Measurements from ENCODE around the gene PFAS.
"Not testable (repeated sequence)": the region's sequence is repeated elsewhere in the genome, so short reads cannot be mapped to it uniquely, and the experiment has no call there.

The PFAS gene

GRCh38 chr17:8248751-8249607, at the start of gene PFAS:
PFAS (plus strand) TSS chr17:8249289; CDS start chr17:8253938, 4,649 bp downstream.
- peak; percentile 95 to 96 for DNase-seq (ENCODE audit: low read depth in 1 of 2, low spot score in 1 of 2)

DNA sequence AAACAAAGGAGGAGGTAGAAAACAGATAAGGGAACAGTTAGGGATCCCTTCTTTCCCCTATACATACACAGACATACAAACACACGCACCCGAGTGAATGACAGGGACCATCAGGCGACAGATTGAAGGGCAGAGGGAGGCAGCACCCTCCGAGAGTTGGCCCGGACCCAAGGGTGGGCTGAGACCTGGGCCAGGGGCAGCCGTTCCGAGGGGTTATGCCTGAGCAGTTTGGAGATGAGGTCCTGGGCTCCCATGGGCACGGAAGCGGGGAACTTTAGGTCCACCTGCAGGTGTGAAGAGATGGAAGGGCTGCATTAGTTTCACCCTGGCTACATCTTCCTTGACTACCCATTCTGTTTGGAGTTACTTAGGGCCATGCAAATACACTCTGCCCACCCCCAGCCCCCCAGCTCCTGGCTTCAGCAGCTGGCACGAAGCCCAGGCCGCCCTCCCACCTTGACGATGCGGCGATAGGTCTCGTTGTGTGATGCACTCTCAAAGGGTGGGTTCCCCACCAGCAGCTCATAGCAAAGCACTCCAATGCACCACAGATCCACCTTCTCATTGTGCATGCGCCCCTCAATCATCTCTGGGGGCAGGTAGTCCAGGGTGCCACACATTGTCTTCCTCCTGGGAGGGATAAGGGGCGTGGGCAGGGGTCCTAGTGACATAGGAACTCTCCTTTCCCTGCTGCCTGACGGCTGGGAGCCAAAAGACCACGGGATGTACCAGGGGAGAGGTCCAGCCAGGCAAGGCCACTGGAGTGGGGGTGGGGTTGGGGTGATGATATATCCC, 44.1 kb upstream of the PFAS start:
- no peak for DNase-seq (ENCODE audit: low read depth in 1 of 2, low spot score in 1 of 2)

- no peak for DNase-seq (ENCODE audit: low read depth in 1 of 2, low spot score in 1 of 2)
Observed at GRCh38 chr17:8206536-8206935, 42.6 kb upstream of the PFAS start.

GRCh38 chr17:8209907-8210760, 39.0 kb upstream of the PFAS start, which contains the start of gene AURKB:
AURKB (minus strand) TSS chr17:8210575; CDS start chr17:8210224, 351 bp downstream.
- DNase-seq (ENCODE audit: low read depth in 1 of 2, low spot score in 1 of 2) = peak; percentile 70 to 89

GRCh38 chr17:8210761-8211458, 38.2 kb upstream of the PFAS start:
- no peak for DNase-seq (ENCODE audit: low read depth in 1 of 2, low spot score in 1 of 2)

DNA sequence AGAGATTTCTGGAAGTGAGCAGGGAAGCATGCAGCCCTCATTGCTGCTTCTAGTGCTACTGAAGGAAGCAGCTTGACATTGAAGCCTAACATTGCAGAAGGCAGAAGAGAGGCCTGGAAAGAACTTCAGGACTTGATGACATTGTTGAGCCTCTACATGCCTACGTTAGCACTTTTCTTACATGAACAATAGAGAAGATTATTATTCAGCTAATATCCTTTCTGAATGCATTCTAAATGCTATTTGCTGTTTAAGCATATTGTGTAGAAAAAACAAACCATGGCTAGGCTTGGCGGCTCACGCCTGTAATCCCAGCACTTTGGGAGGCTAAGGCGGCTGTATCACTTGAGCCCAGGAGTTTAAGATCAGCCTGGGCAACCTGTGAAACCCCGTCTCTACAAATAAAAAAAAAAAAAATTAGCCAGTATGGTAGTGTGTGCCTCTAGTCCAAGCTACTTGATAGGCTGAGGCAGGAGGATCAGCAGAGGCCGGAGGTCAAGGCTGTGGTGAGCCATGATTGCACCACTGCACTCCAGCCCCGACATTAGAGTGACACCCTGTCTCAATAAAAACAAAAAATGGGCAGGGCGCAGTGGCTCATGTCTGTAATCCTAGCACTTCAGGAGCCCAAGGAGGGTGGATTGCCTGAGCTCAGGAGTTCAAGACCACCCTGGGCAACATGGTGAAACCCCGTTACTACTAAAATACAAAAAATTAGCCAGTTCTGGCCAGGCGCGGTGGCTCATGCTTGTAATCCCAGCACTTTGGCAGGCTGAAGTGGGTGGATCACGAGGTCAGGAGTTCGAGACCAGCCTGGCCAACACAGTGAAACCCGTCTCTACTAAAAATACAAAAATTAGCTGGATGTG, 36.5 kb upstream of the PFAS start:
- DNase-seq (ENCODE audit: low read depth in 1 of 2, low spot score in 1 of 2) = no peak

DNA sequence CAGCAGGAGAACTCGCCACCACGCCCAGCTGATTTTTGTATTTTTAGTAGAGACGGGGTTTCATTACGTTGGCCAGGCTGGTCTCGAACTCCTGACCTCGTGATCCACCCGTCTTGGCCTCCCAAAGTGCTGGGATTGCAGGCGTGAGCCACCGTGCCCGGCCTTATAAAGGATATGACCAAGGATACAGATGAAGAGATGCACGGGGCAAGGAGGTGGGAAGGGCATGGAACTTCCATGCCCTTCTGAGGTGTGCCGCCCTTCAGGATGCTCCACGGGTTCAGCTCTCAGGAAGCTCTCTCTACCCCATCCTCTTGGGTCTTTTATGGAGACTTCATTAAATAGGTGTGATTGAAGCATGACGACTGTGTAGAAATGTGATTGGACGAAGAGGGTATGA, 35.1 kb upstream of the PFAS start:
- DNase-seq (ENCODE audit: low read depth in 1 of 2, low spot score in 1 of 2) = not testable (repeated sequence)

DNA sequence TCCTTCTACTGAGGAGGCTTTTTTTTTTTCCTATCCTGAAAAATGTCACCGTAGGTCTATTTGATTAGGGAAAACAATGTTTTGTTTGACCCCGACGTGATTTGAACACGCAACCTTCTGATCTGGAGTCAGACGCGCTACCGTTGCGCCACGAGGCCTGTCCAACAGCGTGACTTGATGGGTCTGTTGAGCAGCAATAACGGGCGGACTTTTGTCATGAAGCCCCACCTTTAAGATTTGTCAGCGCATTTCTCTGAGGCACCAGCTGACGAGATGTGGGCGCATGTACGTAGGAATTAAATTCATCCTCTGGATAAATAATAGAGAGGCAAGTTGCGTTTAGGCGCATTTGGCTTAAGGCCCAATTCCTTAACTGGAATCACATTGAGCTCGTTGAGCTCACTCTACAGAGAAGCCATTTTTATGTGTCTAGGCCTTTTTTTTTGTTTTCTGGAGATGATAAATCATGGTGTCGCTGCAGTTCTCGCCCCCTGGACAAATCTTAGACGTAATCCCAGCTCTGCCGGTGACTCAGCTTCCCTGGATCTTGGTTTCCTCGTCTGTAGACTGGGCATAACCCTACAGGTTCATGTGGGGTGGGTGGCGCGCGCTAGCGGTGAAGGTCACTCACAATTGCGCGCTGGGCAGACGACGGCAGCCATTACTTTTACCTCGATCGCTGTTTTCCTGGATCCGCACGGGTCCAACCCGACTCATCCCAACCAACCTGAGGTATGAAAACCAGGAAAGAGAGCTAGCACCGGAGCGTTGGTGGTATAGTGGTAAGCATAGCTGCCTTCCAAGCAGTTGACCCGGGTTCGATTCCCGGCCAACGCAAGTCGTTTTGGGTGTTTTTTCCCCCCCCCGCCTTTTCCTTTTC, 28.1 kb upstream of the PFAS start:
- DNase-seq (ENCODE audit: low read depth in 1 of 2, low spot score in 1 of 2) = peak; percentile 95 to 99

DNA sequence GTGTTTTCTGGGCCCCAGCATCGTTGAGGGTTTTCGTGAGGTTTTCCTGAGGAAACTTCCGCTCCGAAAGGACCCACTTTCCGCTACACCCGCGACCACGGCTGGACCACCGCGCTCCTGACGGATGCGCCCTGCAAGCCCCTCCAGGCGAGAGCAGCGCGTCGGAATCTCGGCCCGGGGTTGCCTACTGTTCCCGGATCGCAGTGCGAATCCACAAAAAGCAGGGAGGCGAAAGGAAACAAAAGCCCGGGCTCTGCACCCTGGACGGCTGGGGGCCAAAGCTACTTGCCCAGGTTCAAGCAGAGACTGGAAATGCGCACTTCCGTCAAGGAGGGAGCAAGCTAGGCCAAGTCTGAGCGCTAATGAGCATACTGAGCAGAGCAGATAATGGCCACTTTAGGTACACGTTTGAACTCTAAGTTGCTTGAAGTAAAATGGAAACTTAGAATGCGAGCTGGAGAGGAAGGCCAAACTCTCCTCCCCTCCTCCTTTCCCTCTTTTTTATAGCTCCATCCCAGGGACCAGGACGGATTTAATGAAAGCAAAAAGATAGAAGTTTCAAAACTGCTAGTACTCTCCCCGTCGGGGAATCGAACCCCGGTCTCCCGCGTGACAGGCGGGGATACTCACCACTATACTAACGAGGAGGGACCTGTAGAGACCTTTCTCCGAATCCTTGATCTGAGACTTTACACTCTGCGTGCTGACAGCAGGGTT, 27.3 kb upstream of the PFAS start:
- DNase-seq (ENCODE audit: low read depth in 1 of 2, low spot score in 1 of 2) = peak; percentile 92 to 93

GRCh38 chr17:8222380-8222629, 26.8 kb upstream of the PFAS start:
- no peak for DNase-seq (ENCODE audit: low read depth in 1 of 2, low spot score in 1 of 2)

DNA sequence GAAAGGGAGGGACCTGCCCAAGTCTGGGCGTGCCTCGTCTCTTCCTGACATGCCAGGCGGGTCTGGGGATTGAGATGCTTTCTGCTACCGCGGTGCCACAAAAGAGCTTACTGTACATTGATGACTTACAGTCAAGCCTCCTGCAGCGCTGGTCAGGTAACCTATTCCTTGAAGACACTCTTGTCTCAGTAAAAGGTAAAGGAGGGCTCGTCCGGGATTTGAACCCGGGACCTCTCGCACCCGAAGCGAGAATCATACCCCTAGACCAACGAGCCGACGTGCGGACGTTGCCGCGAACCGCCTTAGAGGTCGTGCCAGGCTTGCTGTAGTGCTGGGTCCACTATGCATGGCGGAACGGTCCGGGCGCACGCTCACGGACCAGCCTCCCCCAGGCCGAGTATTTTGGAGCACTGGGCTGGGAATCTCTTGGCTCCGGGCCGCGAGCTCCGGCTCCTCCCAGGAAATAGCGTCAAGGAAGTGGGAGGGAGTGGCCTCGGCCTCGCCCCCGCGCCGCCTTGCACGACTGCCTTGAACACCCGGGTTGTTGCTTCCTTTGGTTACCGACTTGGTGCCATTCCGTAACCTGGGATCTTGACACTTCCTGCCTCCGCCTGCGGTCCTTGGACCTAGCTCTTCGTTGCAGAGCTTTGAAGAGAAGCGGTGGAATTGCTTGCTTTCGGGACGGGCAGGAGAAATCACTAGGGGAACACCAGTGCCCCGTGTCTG, 26.3 kb upstream of the PFAS start:
- DNase-seq (ENCODE audit: low read depth in 1 of 2, low spot score in 1 of 2) = peak; percentile 88 to 92

DNA sequence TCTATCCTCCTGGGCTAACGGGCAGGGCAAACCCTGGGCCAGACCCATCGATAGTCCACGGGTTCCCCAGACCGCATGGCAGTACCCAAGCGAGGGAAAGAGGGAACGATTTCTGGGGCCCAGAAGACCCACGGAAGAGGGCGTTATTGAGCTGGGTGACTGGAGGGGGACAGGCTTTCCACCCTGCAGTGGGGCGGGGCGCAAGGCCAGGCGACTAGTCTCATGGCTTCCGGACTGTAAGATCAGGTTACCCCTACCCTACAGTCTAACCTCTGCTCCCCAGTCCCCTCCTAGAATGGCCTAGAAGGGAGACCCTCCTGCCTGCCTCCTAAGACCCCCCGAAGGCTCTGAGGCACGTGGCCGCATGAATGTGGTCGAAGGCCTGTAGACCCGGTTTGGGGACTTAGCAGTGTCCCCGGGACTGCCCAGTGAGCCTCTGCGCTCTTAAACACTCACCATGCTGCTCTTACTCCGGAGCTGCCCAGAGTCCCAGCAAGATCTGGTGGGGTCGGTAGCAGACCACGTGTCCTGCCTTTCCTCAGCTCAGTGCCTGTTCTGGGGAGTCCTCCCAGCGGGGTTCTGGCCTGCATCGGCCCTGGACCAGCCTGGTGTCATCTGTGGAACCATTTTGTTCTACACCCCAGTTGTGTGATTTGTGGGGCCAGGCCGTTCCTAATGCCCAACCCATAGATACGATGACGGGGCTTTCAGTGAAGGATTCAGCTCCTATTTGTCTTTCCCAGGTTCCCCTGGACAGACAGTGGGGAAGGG, 25.5 kb upstream of the PFAS start:
- DNase-seq (ENCODE audit: low read depth in 1 of 2, low spot score in 1 of 2) = peak; percentile 21 to 52

- DNase-seq (ENCODE audit: low read depth in 1 of 2, low spot score in 1 of 2) = no peak
Observed at GRCh38 chr17:8224891-8225812, 23.9 kb upstream of the PFAS start.

DNA sequence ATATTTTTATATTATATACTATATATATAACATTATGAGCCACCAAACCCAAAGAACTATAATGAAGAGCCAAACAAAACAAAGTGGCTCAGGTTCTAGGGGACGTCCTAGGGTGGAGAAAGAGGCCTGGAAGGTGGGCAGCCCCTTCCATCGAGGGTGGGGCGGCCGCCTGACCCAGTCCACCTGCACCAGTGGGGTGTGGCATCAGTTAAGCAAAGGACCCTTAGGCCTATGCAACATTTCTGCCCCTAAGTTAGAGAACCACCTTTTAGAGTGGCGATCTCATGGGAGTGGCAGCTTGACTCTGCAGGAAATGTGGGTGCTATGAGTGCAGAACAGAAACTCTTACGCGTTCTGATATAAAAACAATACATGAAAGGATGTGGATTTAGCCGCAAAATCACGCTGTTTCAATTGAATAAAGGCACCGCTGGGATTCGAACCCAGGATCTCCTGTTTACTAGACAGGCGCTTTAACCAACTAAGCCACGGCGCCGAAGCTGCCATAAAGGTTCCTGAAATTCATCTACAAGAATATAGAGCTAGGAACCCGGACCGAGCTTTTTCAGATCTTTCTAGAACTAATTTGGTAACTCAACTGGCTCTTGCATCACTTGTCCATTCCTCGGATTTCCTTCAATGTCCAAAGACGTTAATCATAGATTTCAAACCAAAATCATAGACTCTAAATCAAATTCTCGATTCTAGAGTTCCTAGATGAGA, 23.1 kb upstream of the PFAS start:
- peak; percentile 52 to 79 for DNase-seq (ENCODE audit: low read depth in 1 of 2, low spot score in 1 of 2)

Measured in activated CD4-positive, alpha-beta T cell treated with anti-CD3 and anti-CD28 coated beads, Interleukin-2, amount 50 U/mL, for 24 hours (primary cell).